ENCODE data around the gene EPS15. TPM values are rescaled to one million over a fixed set of nuclear protein-coding genes. Genes with fewer than 3 reads are reported as not detected.

The EPS15 gene
- total and polyA plus RNA-seq, 8 donors: 13.3 to 139 (median 46.8) TPM

DNA sequence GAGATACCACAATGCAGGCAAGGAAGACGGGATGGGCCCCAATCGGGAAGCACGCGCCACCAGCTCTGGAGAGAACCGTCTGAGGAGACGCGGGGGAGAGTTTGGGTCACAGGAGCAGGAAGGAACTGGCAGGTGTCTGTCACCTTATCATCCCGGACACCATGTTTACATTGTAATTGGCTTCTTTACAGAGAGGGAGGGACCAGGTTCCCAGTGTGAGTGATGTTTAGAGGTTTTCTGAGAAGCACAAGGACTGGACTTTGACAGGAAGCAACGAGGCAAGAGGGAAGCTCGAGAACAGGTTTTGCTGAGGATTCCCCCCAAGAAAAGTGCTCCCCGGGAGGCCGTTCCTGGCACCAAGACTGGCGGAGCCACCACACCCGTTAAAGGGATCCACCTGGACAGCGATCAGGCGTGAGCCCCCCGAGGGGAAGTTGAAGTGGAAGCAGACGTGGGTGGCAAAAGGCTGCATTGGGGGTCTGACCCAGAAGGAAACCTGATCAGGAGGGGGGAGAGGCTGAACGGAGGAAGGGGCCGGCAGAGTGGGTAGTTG, 957 bp downstream of the EPS15 start:
- Histone ChIP-seq H3K9me3 (no peaks in the 10 kb centered on the region), H3K36me3 (no peaks in the 10 kb centered on the region), H3K4me1 (peaks cover 34 to 64% (median 50%) of the 10 kb centered on the region in 4 donors), H3K27me3 (no peaks in the 10 kb centered on the region), H3K4me3 (peak overlapping the region; percentile 78 to 90 (median 86)), H3K27ac (peak overlapping the region; percentile 89 to 95 (median 92))
- no peak for TF ChIP-seq EP300 (IDR thresholded peaks at IDR 0.05)
- peak in 2 of 3 donors; percentile 73 to 76 for TF ChIP-seq POLR2AphosphoS5 (IDR thresholded peaks at IDR 0.05)
- no peak for TF ChIP-seq POLR2A (IDR thresholded peaks at IDR 0.05)
- TF ChIP-seq, protein P1, sequence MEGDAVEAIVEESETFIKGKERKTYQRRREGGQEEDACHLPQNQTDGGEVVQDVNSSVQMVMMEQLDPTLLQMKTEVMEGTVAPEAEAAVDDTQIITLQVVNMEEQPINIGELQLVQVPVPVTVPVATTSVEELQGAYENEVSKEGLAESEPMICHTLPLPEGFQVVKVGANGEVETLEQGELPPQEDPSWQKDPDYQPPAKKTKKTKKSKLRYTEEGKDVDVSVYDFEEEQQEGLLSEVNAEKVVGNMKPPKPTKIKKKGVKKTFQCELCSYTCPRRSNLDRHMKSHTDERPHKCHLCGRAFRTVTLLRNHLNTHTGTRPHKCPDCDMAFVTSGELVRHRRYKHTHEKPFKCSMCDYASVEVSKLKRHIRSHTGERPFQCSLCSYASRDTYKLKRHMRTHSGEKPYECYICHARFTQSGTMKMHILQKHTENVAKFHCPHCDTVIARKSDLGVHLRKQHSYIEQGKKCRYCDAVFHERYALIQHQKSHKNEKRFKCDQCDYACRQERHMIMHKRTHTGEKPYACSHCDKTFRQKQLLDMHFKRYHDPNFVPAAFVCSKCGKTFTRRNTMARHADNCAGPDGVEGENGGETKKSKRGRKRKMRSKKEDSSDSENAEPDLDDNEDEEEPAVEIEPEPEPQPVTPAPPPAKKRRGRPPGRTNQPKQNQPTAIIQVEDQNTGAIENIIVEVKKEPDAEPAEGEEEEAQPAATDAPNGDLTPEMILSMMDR (IDR thresholded peaks at IDR 0.05): no peak
- WGBS, 5 donors: 0 to 1% (median 0%) methylated on average over 20 of the region's 20 CpGs
- intact Hi-C loops (cut with DNase I; ENCODE audit: low total_unique reads): no loop called here
- DNase-seq: peak; percentile 49 to 83

DNA sequence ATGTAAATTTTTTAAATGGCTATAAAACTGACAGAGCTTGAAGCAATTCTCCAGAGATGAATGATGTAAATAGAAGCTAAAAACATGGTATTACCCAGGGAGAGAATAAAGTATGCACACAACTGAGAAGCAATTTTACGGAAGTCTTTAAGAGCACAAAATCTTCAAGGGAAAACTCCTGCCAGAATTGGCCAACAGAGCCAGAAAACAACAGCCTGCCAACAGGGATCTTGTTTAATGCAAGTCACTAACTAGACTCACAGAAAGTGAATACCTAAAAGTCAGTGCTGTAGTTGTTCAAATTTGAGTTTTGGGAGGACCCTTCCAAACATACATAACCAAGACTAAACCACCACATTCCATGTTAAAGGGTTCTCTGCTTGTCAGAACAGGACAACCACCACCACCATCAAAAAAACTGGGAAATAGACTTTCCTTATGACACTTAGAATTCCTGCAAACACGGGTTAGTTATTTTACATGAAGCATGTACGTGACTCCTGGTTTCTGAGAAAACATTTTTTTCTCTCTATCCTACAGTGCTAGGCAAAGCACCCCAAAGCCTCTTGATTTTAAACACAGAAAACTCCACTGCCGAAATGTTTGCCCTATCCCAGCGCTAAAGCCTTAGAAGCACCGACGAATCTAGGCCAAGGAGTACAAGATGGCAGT, 1.6 kb downstream of the EPS15 start:
- intact Hi-C loops (cut with DNase I; ENCODE audit: low total_unique reads): no loop called here
- 2 to 5% (median 2%) methylated on average over 7 of the region's 7 CpGs for WGBS, 5 donors
- peak in 1 of 2 donors; percentile 26 for DNase-seq
- Histone ChIP-seq H3K27ac (peak overlapping the region; percentile 89 to 95 (median 92)), H3K27me3 (no peaks in the 10 kb centered on the region), H3K9me3 (no peaks in the 10 kb centered on the region), H3K4me1 (peaks cover 38 to 70% (median 53%) of the 10 kb centered on the region in 4 donors), H3K36me3 (no peaks in the 10 kb centered on the region), H3K4me3 (peak overlapping the region; percentile 78 to 90 (median 86))
- TF ChIP-seq EP300 (IDR thresholded peaks at IDR 0.05) (no peak), POLR2AphosphoS5 (IDR thresholded peaks at IDR 0.05) (no peak), POLR2A (IDR thresholded peaks at IDR 0.05) (no peak)
- TF ChIP-seq, protein P1 (IDR thresholded peaks at IDR 0.05): no peak

DNA sequence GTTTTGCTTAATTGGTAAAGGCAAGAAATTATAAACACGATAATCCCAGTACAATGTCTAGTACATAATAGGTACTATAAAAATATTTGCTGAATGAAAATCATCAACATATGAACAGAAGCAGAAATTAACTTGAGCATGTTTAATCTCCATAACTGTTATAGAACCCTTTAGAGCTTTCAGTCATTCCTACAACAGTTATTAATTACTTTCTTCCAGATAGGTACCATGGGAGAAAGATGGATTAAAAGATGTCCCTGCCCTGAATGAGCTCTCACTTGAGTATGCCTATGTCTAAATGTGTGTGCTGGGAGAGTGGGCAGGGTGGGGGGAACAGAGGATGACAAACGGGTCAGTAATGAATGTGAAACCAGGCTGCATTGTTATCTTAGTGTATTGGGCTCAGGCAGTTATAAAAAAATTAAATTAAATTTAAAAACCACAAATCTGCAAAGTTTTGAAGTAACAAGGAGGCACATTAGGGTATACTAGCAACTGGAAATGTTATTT, 2.4 kb downstream of the EPS15 start:
- Histone ChIP-seq H3K4me1 (peaks cover 38 to 78% (median 57%) of the 10 kb centered on the region in 4 donors), H3K9me3 (no peaks in the 10 kb centered on the region), H3K4me3 (peak overlapping the region in 3 of 4 donors; percentile 5 to 84 (median 78)), H3K36me3 (no peaks in the 10 kb centered on the region), H3K27ac (peak overlapping the region in 3 of 5 donors; percentile 3 to 94 (median 92)), H3K27me3 (no peaks in the 10 kb centered on the region)
- DNase-seq: no peak
- WGBS, 5 donors: 29 to 48% (median 36%) methylated on average over 2 of the region's 2 CpGs
- TF ChIP-seq, protein P1 (IDR thresholded peaks at IDR 0.05): no peak
- TF ChIP-seq POLR2AphosphoS5 (IDR thresholded peaks at IDR 0.05): no peak
- TF ChIP-seq EP300 (IDR thresholded peaks at IDR 0.05): no peak
- no peak for TF ChIP-seq POLR2A (IDR thresholded peaks at IDR 0.05)
- intact Hi-C loops (cut with DNase I; ENCODE audit: low total_unique reads): no loop called here

DNA sequence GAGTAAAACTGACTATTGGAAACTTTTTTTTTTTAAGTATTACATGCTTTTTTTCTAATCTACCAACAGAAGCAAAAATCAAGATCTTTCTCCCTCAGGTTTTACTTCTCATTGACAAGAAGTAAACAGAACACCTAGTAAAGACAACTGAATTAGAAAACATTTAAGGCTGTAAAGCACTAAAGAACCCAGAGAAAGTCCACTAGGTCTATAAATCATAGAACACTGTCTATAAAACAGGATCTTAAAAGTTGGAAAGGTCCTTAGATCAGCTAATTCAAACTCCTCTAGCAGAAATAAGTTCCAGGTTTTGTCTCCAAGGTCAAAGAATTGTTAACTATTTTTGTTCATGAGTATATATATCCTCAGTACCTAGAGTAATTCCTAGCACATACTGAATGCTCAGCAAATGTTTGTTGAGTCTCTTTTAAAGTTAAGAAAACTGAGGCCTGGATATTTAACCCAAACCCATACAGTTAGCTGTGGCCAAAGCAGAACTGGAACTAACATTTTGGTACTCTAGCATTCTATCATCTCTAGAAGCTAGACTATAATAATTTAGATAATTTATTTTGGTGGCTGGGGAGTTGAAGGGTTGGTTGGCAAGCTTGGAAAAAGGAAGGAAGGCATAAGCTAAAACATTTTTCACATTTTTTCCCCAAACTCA, 3.0 kb downstream of the EPS15 start:
- Histone ChIP-seq H3K9me3 (no peaks in the 10 kb centered on the region), H3K27me3 (no peaks in the 10 kb centered on the region), H3K4me3 (peak overlapping the region in 2 of 4 donors; percentile 78 to 84), H3K27ac (peak overlapping the region in 4 of 5 donors; percentile 3 to 94 (median 52)), H3K4me1 (peaks cover 38 to 84% (median 60%) of the 10 kb centered on the region in 4 donors), H3K36me3 (no peaks in the 10 kb centered on the region)
- intact Hi-C loops (cut with DNase I; ENCODE audit: low total_unique reads): no loop called here
- DNase-seq: no peak
- TF ChIP-seq EP300 (IDR thresholded peaks at IDR 0.05) (no peak), POLR2AphosphoS5 (IDR thresholded peaks at IDR 0.05) (no peak), POLR2A (IDR thresholded peaks at IDR 0.05) (no peak)
- TF ChIP-seq, protein P1 (IDR thresholded peaks at IDR 0.05): no peak

All from stomach (tissue), 9 donors.